Measurements from ENCODE around the gene PDIA6. TPM values are rescaled to one million over a fixed set of nuclear protein-coding genes. Genes with fewer than 3 reads are reported as not detected.

The PDIA6 gene
- total and polyA plus RNA-seq, 4 donors: 159 to 348 (median 246) TPM

- 80% methylated on average over 16 of the region's 16 CpGs for WGBS
- Histone ChIP-seq H3K4me1 (ENCODE audit: control insufficient read depth in 4 of 4, insufficient read depth in 4 of 4, low read length in 3 of 4) (peaks cover 8 to 32% (median 23%) of the 10 kb centered on the region in 4 donors), H3K9ac (ENCODE audit: low read depth in 1 of 2, low read length in 2 of 2) (no peak overlapping the region), H3K27ac (ENCODE audit: low read depth in 1 of 2, low read length in 2 of 2) (no peak overlapping the region), H3K27me3 (ENCODE audit: control insufficient read depth in 4 of 4, insufficient read depth in 4 of 4, low read length in 3 of 4) (no peaks in the 10 kb centered on the region), H3K4me3 (ENCODE audit: low read depth in 1 of 3, low read length in 3 of 3) (no peak overlapping the region), H3K9me3 (ENCODE audit: control insufficient read depth in 4 of 4, low read length in 3 of 4) (no peaks in the 10 kb centered on the region), H3K36me3 (ENCODE audit: control insufficient read depth in 4 of 4, insufficient read depth in 3 of 4, low read depth in 1 of 4, low read length in 3 of 4) (no peaks in the 10 kb centered on the region)
- DNase-seq (ENCODE audit: low spot score): no peak
- TF ChIP-seq EGR1 (IDR thresholded peaks at IDR 0.05; ENCODE audit: low read depth in 2 of 2) (no peak), NR2F2 (IDR thresholded peaks at IDR 0.05) (no peak), JUND (IDR thresholded peaks at IDR 0.05) (no peak), FOXA1 (IDR thresholded peaks at IDR 0.05) (no peak), FOXA2 (IDR thresholded peaks at IDR 0.05) (no peak), GABPA (IDR thresholded peaks at IDR 0.05 in 1 of 2, conservative IDR thresholded peaks at IDR 0.05 in 1 of 2) (no peak), HNF4G (IDR thresholded peaks at IDR 0.05) (no peak), YY1 (IDR thresholded peaks at IDR 0.05) (no peak), HNF4A (conservative IDR thresholded peaks at IDR 0.05) (no peak), REST (IDR thresholded peaks at IDR 0.05) (no peak)
- TF ChIP-seq, protein P1, sequence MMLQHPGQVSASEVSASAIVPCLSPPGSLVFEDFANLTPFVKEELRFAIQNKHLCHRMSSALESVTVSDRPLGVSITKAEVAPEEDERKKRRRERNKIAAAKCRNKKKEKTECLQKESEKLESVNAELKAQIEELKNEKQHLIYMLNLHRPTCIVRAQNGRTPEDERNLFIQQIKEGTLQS (IDR thresholded peaks at IDR 0.05): no peak
- TF ChIP-seq, protein P2, sequence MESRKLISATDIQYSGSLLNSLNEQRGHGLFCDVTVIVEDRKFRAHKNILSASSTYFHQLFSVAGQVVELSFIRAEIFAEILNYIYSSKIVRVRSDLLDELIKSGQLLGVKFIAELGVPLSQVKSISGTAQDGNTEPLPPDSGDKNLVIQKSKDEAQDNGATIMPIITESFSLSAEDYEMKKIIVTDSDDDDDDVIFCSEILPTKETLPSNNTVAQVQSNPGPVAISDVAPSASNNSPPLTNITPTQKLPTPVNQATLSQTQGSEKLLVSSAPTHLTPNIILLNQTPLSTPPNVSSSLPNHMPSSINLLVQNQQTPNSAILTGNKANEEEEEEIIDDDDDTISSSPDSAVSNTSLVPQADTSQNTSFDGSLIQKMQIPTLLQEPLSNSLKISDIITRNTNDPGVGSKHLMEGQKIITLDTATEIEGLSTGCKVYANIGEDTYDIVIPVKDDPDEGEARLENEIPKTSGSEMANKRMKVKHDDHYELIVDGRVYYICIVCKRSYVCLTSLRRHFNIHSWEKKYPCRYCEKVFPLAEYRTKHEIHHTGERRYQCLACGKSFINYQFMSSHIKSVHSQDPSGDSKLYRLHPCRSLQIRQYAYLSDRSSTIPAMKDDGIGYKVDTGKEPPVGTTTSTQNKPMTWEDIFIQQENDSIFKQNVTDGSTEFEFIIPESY (IDR thresholded peaks at IDR 0.05): no peak
Observed at GRCh38 chr2:10831400-10831985, 18.9 kb upstream of the PDIA6 start.

- Histone ChIP-seq H3K4me3 (ENCODE audit: low read depth in 1 of 3, low read length in 3 of 3) (no peak overlapping the region), H3K9me3 (ENCODE audit: control insufficient read depth in 4 of 4, low read length in 3 of 4) (no peaks in the 10 kb centered on the region), H3K27me3 (ENCODE audit: control insufficient read depth in 4 of 4, insufficient read depth in 4 of 4, low read length in 3 of 4) (no peaks in the 10 kb centered on the region), H3K4me1 (ENCODE audit: control insufficient read depth in 4 of 4, insufficient read depth in 4 of 4, low read length in 3 of 4) (peaks cover 8 to 32% (median 23%) of the 10 kb centered on the region in 4 donors), H3K27ac (ENCODE audit: low read depth in 1 of 2, low read length in 2 of 2) (no peak overlapping the region), H3K36me3 (ENCODE audit: control insufficient read depth in 4 of 4, insufficient read depth in 3 of 4, low read depth in 1 of 4, low read length in 3 of 4) (no peaks in the 10 kb centered on the region), H3K9ac (ENCODE audit: low read depth in 1 of 2, low read length in 2 of 2) (no peak overlapping the region)
- DNase-seq (ENCODE audit: low spot score): no peak
- TF ChIP-seq JUND (IDR thresholded peaks at IDR 0.05) (no peak), HNF4G (IDR thresholded peaks at IDR 0.05) (no peak)
- TF ChIP-seq, protein P2 (IDR thresholded peaks at IDR 0.05): no peak
- WGBS: 81% methylated on average over 30 of the region's 30 CpGs
Observed at GRCh38 chr2:10830641-10831399, 18.2 kb upstream of the PDIA6 start.
